HPDE6-E6E7 (cell line): ENCODE measurements around the gene ZNF610.
A peak's percentile ranks its signal among the peaks of the same experiment; 100 is the strongest.
"Not testable (repeated sequence)": the region's sequence is repeated elsewhere in the genome, so short reads cannot be mapped to it uniquely, and the experiment has no call there.

Experiments used
- DNase-seq: peaks from one replicate; pipeline ENCODE4 v3.0.0; 2011; ENCODE audit warnings: missing footprints; ENCODE audit errors: extremely low spot score

Gene ZNF610

GRCh38 chr19:52336117-52336790 is at the start of gene ZNF610:
Gene ZNF610 (plus strand): TSS chr19:52336243. CDS start chr19:52349173, 12,930 bp downstream.
- peak; percentile 43 for DNase-seq

GRCh38 chr19:52286256-52286655 is 49.8 kb upstream of the ZNF610 start:
- DNase-seq = no peak

GRCh38 chr19:52291781-52292180 is 44.3 kb upstream of the ZNF610 start:
- DNase-seq = no peak

GRCh38 chr19:52292946-52293345 is 43.1 kb upstream of the ZNF610 start:
- not testable (repeated sequence) for DNase-seq

GRCh38 chr19:52296400-52296772 is 39.7 kb upstream of the ZNF610 start:
- DNase-seq = no peak

- peak; percentile 60 for DNase-seq
Observed at GRCh38 chr19:52296773-52297600, 39.1 kb upstream of the ZNF610 start, which contains the start of gene ZNF480. Gene ZNF480 (plus strand): TSS chr19:52297169. CDS start chr19:52300413, 3,244 bp downstream.

- DNase-seq = no peak
Observed at GRCh38 chr19:52297601-52298364, 38.3 kb upstream of the ZNF610 start.

GRCh38 chr19:52307275-52307674 is 28.8 kb upstream of the ZNF610 start:
- DNase-seq = no peak

GRCh38 chr19:52322429-52322828 is 13.6 kb upstream of the ZNF610 start:
- no peak for DNase-seq

- no peak for DNase-seq
Observed at GRCh38 chr19:52331757-52332156, 4.3 kb upstream of the ZNF610 start.

- DNase-seq = no peak
Observed at GRCh38 chr19:52335768-52336116, 301 bp upstream of the ZNF610 start.

GRCh38 chr19:52336791-52337381 is 843 bp downstream of the ZNF610 start:
- no peak for DNase-seq

GRCh38 chr19:52339022-52339421 is 3.0 kb downstream of the ZNF610 start:
- not testable (repeated sequence) for DNase-seq

- peak; percentile 31 for DNase-seq
Observed at GRCh38 chr19:52343548-52343947, 7.5 kb downstream of the ZNF610 start.

GRCh38 chr19:52345162-52345561 is 9.1 kb downstream of the ZNF610 start:
- no peak for DNase-seq

- no peak for DNase-seq
Observed at GRCh38 chr19:52351512-52351911, 15.5 kb downstream of the ZNF610 start.

- no peak for DNase-seq
Observed at GRCh38 chr19:52366414-52366824, 30.4 kb downstream of the ZNF610 start.

GRCh38 chr19:52369559-52370340 is 33.7 kb downstream of the ZNF610 start, which contains the start of gene ZNF880:
Gene ZNF880 (plus strand): TSS chr19:52369923. CDS start chr19:52369966, 43 bp downstream.
- peak; percentile 95 for DNase-seq

- DNase-seq = no peak
Observed at GRCh38 chr19:52370341-52370710, 34.3 kb downstream of the ZNF610 start.

- no peak for DNase-seq
Observed at GRCh38 chr19:52391135-52391534, 55.1 kb downstream of the ZNF610 start.
